Smooth muscle cell (in vitro differentiated cells): Measurements from ENCODE around the gene EXOC2. TPM values are rescaled to one million over a fixed set of nuclear protein-coding genes. Genes with fewer than 3 reads are reported as not detected.

Experiments used
- DNase-seq: peaks from one replicate; lab custom pipeline; 2025; ENCODE audit not compliant: unreplicated experiment; lab: John Stamatoyannopoulos, UW
- H2AFZ ChIP-seq: fragments of 200-600 bp; sonication (generic); 2 replicates; pipeline ENCODE4 v1.6.0; 2016; ENCODE audit warnings: antibody characterized with exemption, low read depth, mild to moderate bottlenecking
- H3F3A ChIP-seq: fragments of 200-600 bp; sonication (generic); 2 replicates; pipeline ENCODE4 v1.6.0; 2017; ENCODE audit warnings: antibody characterized with exemption, low read depth
- H3K27ac ChIP-seq: fragments of 200-600 bp; sonication (generic); 2 replicates; pipeline ENCODE4 v1.5.1; 2016; ENCODE audit warnings: low read depth, mild to moderate bottlenecking
- H3K27me3 ChIP-seq: fragments of 200-600 bp; sonication (generic); 2 replicates; pipeline ENCODE4 v1.6.1; 2016; ENCODE audit warnings: low read depth, mild to moderate bottlenecking
- H3K36me3 ChIP-seq: fragments of 200-600 bp; sonication (generic); 2 replicates; pipeline ENCODE4 v1.5.1; 2016; ENCODE audit warnings: low read depth
- H3K4me1 ChIP-seq: fragments of 200-600 bp; sonication (generic); 2 replicates; pipeline ENCODE4 v1.5.1; 2016; ENCODE audit warnings: low read depth
- H3K4me2 ChIP-seq: fragments of 200-600 bp; sonication (generic); 2 replicates; pipeline ENCODE4 v1.6.0; 2016; ENCODE audit warnings: mild to moderate bottlenecking
- H3K4me3 ChIP-seq: fragments of 200-600 bp; sonication (generic); 2 replicates; pipeline ENCODE4 v1.5.1; 2016; ENCODE audit warnings: mild to moderate bottlenecking
- H3K79me2 ChIP-seq: fragments of 200-600 bp; sonication (generic); 2 replicates; pipeline ENCODE4 v1.6.0; 2016; ENCODE audit warnings: low read depth, mild to moderate bottlenecking
- H3K9ac ChIP-seq: fragments of 200-600 bp; sonication (generic); 2 replicates; pipeline ENCODE4 v1.6.0; 2016; ENCODE audit warnings: low read depth
- H3K9me3 ChIP-seq: fragments of 200-600 bp; sonication (generic); replicated peaks from 2 replicates; pipeline ENCODE4 v1.5.1; 2016; ENCODE audit warnings: low read depth
- H4K20me1 ChIP-seq: fragments of 200-600 bp; sonication (generic); 2 replicates; pipeline ENCODE4 v1.6.0; 2016; ENCODE audit warnings: low read depth
- WGBS: methylation state at CpG from one replicate; pipeline ENCODE4 v1.1.7; 2016; ENCODE audit warnings: low lambda C conversion rate; 5-methylcytosine and 5-hydroxymethylcytosine counted together
- polyA plus RNA-seq: library from polyadenylated mRNA; unstranded; fragments of >200 nt; fragmentation: Nextera tagmentation; extraction: Ambion mirVana; gene quantifications from 2 replicates; pipeline ENCODE4 v1.2.1, GENCODE V29; 2016
- total RNA-seq: library from RNA; depleted of rRNA; stranded (reverse); fragments of >200 nt; gene quantifications from 2 replicates; pipeline ENCODE4 v1.2.3, GENCODE V29; 2014
- TF ChIP-seq, protein P1 (sequence below): fragments of 200-600 bp; sonication (generic); IDR thresholded peaks from 2 replicates; pipeline ENCODE4 v1.5.1; 2017; ENCODE audit warnings: borderline replicate concordance, mild to moderate bottlenecking, antibody characterized with exemption; ENCODE audit not compliant: insufficient read depth, poor library complexity, severe bottlenecking

EXOC2 gene
- total and polyA plus RNA-seq, 2 experiments from 2014 or later, result 21.9 to 33.9 TPM

DNA sequence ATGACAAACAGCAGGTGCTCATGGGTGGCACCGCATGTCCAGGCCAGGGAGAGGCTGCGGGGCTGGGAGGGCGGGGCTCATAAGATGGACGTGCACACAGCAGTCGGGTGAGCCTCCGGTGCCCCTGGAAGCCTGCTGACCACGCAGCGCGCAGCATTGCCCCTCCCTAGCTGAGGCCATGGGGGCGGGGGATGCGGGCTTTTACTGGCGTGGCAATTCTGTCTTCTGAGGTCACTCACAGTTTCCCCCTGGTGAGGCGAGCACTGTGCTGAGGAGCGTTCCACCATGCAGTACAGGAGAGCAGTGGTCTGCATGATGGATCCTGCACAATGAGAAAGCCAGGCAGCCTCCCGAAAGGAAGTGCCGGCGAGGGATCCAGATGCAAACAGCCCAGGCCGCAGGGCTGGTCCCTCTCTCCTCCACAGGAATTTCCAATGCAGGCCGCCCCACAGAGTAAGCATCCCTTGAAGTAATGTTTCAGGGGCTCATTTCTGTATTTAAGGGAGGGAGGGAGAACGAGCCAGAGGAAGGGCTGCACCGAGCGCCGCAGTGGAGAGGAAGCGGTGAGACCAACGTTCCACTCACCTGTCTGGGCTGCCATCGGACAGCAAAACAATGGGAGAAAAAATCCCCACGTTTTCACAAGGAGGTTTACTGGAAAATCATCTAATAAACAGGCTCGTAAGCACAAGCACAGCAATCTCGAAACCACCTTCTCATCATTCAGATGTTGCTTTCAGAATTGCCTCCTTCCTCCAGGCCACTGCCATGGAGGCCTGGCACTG lies 245.4 kb downstream of the EXOC2 start:
- no peak overlapping the region for H2AFZ ChIP-seq
- 93% methylated on average over 29 of the region's 29 CpGs for WGBS
- H3K79me2 ChIP-seq, result no peaks in the 10 kb centered on the region
- TF ChIP-seq, protein P1, sequence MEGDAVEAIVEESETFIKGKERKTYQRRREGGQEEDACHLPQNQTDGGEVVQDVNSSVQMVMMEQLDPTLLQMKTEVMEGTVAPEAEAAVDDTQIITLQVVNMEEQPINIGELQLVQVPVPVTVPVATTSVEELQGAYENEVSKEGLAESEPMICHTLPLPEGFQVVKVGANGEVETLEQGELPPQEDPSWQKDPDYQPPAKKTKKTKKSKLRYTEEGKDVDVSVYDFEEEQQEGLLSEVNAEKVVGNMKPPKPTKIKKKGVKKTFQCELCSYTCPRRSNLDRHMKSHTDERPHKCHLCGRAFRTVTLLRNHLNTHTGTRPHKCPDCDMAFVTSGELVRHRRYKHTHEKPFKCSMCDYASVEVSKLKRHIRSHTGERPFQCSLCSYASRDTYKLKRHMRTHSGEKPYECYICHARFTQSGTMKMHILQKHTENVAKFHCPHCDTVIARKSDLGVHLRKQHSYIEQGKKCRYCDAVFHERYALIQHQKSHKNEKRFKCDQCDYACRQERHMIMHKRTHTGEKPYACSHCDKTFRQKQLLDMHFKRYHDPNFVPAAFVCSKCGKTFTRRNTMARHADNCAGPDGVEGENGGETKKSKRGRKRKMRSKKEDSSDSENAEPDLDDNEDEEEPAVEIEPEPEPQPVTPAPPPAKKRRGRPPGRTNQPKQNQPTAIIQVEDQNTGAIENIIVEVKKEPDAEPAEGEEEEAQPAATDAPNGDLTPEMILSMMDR, result no peak
- no peaks in the 10 kb centered on the region for H3K4me1 ChIP-seq
- no peak overlapping the region for H3K4me2 ChIP-seq
- no peaks in the 10 kb centered on the region for H3F3A ChIP-seq
- no peaks in the 10 kb centered on the region for H3K36me3 ChIP-seq
- no peaks in the 10 kb centered on the region for H3K27me3 ChIP-seq
- no peaks in the 10 kb centered on the region for H4K20me1 ChIP-seq
- no peak overlapping the region for H3K4me3 ChIP-seq
- no peak overlapping the region for H3K9ac ChIP-seq
- H3K27ac ChIP-seq, result no peak overlapping the region
- no peak for DNase-seq
- no peaks in the 10 kb centered on the region for H3K9me3 ChIP-seq

DNA sequence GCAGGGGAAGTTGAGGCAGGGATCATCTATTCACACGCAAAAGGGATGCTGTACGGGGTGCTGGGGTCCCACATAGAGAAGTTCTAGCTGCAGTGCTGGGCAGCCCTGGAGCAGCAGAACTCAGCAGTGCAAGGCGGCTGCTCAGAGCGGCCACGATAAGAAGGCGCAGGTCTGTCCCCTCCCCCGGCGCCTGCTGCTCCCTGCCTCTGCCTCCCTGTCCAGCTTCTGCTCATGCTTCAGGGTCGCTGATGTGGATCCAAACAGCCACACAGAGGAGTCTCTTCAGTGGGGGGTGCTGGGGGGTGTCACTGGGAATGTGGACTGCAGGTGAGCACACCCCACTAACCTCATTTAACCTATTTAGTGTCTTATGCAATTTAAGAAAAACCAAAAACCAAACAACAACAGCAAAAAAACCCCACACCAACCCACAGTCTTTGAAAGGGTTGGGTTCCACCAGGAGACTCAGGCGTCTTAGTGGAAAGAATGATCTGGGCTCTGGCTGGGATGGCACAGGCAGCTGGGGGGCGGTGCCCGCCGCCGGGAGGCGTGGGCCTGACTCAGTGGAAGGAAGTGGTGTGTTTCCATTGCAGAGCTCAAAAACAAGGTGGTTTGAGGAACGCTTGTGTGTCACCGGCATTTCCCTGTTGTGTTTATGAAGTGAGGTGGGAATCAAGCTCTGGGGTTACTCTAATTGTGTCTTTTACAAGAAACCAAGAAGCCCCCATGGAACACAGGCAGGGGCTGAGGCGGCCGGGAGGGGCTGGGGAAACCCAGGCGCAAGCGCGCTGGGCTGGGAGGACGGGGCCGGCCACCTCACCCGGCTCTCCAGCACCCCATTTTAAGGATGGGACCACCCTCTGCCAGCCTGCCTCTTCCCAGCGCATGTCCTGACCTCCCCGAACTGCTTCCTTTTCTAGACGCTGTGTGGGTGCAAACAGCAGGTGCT lies 246.2 kb downstream of the EXOC2 start:
- Histone ChIP-seq H3K4me3 (no peak overlapping the region), H3K79me2 (no peaks in the 10 kb centered on the region), H2AFZ (no peak overlapping the region), H4K20me1 (no peaks in the 10 kb centered on the region), H3K9ac (no peak overlapping the region), H3K36me3 (no peaks in the 10 kb centered on the region), H3K9me3 (no peaks in the 10 kb centered on the region), H3K4me2 (no peak overlapping the region), H3K4me1 (no peaks in the 10 kb centered on the region), H3F3A (no peaks in the 10 kb centered on the region), H3K27me3 (no peaks in the 10 kb centered on the region), H3K27ac (no peak overlapping the region)
- TF ChIP-seq, protein P1, result no peak
- 91% methylated on average over 28 of the region's 28 CpGs for WGBS
- DNase-seq, result no peak

DNA sequence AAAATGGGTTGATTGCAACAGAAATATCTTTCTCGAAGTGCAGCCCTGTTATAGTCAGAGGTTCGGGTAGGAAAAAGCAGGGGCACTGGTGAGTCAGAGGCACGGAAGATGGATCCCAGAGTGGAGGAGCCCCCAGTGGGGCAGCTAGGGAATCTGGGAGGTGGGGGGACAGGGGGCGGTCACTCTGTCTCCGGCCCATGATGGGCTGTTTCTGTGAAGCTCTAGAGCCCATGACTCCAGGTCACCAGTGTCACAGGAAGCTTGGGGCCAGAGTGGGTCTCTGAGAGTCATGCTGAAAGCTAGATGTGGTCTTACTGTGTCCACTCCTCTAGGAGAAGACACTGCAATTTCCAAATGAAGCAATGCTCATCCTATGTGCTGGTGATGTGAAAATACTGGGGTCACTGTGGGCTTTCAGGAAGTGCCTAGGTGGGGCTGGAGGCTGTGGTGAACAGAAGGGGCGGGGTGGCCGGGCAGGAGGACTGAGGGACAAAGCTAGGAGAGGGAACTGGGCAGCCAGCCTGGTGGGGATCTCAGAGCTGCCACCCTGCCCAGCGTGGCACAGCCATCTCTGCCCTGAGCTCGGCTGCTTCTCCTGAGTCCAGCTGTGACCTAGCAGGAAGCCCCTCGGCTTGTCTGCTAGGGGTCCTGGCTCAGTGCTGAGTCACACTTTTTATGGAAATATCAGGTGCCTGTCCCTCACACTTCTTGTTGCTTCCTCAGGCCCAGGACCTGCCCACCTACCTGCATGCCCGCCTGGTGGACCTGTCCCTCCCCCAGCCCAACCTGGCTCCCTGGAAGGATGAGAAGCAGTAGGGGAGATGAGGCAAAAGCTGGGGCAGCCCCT lies 247.1 kb downstream of the EXOC2 start:
- Histone ChIP-seq H3K79me2 (no peaks in the 10 kb centered on the region), H3K4me2 (no peak overlapping the region), H3K27me3 (no peaks in the 10 kb centered on the region), H3K36me3 (no peaks in the 10 kb centered on the region), H3K27ac (no peak overlapping the region), H3F3A (no peaks in the 10 kb centered on the region), H3K9ac (no peak overlapping the region), H3K4me3 (no peak overlapping the region), H4K20me1 (no peaks in the 10 kb centered on the region), H3K4me1 (no peaks in the 10 kb centered on the region), H3K9me3 (no peaks in the 10 kb centered on the region), H2AFZ (no peak overlapping the region)
- 86% methylated on average over 11 of the region's 11 CpGs for WGBS
- DNase-seq, result no peak
- TF ChIP-seq, protein P1, result no peak
